Fibroblast of skin of left biceps (primary cell): ENCODE data around the gene LTB.

Experiments used
- DNase-seq, 2 experiments: peaks; one replicate each; pipeline ENCODE4 v3.0.0-alpha.2; 2013; ENCODE audit warnings: low read depth in 2 of 2

Gene LTB, protein sequence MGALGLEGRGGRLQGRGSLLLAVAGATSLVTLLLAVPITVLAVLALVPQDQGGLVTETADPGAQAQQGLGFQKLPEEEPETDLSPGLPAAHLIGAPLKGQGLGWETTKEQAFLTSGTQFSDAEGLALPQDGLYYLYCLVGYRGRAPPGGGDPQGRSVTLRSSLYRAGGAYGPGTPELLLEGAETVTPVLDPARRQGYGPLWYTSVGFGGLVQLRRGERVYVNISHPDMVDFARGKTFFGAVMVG

GRCh38 chr6:31582230-31582643 is at the start of gene LTB:
Gene LTB (minus strand): TSS chr6:31582424. CDS start chr6:31582417, 7 bp downstream.
- no peak for DNase-seq

DNA sequence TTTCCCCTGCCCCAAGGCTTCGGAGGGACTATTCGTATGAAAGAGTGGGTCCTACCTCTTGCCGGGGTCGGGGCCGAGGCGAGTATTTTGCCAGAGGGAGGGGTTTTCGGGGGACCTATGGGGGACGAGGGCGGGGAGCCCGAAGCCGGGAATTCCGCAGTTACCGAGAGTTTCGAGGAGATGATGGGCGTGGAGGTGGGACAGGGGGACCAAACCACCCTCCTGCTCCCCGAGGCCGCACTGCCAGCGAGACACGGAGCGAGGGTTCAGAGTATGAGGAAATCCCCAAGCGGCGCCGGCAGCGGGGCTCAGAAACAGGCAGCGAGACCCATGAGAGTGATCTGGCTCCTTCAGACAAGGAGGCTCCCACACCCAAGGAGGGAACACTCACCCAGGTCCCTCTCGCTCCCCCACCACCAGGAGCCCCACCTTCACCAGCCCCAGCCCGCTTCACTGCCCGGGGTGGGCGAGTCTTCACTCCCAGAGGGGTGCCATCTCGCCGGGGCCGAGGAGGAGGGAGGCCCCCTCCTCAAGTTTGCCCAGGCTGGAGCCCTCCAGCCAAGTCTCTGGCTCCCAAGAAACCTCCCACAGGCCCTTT is 49.6 kb upstream of the LTB start:
- DNase-seq: no peak

GRCh38 chr6:31631209-31631608 is 49.0 kb upstream of the LTB start:
- no peak for DNase-seq

GRCh38 chr6:31630177-31630934 is 48.1 kb upstream of the LTB start:
- DNase-seq: no peak

DNA sequence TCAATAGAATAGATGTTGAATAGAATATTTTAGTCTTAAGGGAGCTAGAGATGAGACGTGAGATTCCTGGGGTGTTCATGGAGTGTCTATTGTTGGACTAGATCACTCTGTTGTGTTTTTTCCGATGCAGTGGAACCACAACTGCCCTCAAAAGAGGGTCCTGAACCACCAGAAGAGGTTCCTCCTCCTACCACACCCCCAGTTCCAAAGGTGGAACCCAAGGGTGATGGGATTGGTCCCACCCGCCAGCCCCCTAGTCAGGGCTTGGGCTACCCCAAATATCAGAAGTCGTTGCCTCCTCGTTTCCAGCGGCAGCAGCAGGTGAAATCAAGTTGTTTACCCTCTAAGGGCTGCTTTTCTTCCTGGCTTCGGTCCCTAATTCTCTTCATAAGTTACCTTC is 46.8 kb upstream of the LTB start:
- no peak for DNase-seq

DNA sequence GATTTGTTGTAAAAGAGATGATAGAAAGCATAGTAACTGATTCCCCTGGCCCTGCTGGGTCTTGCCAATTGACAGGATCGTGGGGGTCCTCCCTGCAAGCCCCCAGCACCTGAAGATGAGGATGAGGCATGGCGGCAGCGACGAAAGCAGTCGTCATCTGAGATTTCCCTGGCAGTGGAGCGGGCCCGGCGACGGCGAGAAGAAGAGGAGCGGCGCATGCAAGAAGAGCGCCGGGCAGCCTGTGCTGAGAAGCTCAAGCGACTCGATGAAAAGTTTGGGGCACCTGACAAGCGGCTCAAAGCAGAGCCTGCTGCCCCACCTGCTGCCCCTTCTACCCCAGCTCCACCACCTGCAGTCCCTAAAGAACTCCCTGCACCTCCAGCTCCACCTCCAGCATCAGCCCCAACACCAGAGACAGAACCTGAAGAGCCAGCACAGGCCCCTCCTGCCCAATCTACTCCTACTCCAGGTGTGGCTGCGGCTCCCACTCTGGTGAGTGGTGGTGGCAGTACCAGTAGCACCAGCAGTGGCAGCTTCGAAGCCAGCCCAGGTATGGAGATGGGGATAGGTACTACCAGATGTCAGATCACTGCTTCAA is 45.6 kb upstream of the LTB start:
- no peak for DNase-seq

DNA sequence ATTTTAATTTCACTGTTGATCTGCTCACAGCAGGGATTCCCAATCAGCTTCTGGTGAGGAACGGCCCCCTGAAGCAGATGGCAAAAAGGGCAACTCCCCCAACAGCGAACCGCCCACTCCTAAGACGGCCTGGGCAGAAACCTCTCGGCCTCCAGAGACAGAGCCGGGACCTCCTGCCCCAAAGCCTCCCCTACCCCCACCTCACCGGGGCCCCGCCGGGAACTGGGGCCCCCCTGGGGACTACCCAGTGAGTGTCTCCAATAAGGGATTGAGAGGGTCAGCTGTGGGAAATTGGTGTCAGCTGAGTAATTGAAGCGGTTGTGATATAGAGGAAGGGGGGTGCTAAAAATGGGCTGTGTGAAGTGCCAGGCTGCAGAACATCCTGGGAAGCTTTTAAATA is 44.7 kb upstream of the LTB start:
- DNase-seq: no peak

- DNase-seq: no peak
Measured at GRCh38 chr6:31624070-31624469, 41.8 kb upstream of the LTB start.

DNA sequence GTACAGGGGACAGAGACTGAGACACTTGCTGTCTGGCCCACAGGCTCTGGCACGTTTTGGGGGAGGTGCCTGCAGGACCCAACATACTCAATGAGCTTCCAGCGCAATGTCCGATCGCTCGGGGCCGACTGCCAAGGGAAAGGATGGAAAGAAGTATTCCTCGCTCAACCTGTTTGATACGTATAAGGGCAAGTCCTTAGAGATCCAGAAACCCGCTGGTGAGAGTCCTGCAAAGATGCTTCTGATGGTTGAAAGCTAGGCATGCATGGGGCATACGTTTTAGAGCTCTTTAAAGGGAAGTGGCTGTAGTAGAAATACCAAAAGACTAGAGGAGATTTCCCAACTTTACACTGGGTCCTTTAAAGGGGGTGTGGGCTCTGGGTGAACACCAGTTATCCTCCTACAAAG is 40.5 kb upstream of the LTB start:
- DNase-seq: no peak

DNA sequence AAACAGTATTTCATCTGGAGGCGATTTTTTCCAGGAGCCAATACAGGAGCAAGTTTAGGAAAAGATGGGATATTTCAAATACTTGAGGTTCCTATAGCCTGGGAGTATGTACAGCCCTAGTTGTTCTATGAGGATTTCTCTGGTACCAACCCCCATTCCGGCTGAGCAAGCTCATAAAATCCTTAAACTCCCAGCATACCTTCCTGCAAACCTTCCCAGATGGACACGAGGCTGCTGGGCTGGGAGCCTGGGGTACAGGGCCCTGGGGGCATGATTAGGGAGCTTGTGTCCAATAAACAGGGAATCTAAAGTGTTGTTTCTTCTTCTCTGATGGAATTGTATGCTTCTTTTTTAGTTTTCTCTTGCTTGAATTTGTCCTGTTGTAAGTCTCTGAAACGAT is 39.8 kb upstream of the LTB start:
- no peak for DNase-seq

- no peak for DNase-seq
Measured at GRCh38 chr6:31621320-31621939, 39.2 kb upstream of the LTB start.

- peak; percentile 28 to 99 for DNase-seq
Measured at GRCh38 chr6:31620586-31621319, 38.5 kb upstream of the LTB start, which contains the start of gene PRRC2A. Gene PRRC2A (plus strand): TSS chr6:31620715. CDS start chr6:31622790, 2,075 bp downstream.

GRCh38 chr6:31619805-31620585 is 37.8 kb upstream of the LTB start:
- peak; percentile 93 to 99 for DNase-seq

GRCh38 chr6:31617010-31617409 is 34.8 kb upstream of the LTB start:
- DNase-seq: no peak

DNA sequence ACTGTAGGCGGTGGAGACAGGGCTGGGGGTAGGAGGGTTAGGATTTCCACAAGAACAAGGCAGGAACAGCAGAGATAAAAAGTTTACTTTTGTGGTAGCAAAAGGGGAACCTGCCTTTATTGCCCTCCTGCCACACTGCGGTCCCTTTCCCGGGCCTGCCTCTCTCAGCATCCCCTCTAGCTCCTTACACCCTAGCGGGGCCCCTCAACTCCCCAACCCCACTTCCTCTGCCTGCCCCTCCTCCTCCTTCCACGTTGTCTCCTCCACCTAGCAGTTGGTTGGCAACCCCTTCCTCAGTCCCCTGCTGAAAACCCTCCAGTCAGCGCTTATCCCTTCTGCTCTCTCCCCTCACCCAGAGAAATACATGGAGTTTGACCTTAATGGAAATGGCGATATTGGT is 33.5 kb upstream of the LTB start:
- DNase-seq: no peak

- no peak for DNase-seq
Measured at GRCh38 chr6:31614684-31615578, 32.7 kb upstream of the LTB start, which contains the start of gene AIF1. Gene AIF1 (plus strand): TSS chr6:31615234. CDS start chr6:31615330, 96 bp downstream.

- no peak for DNase-seq
Measured at GRCh38 chr6:31614075-31614619, 31.9 kb upstream of the LTB start.

DNA sequence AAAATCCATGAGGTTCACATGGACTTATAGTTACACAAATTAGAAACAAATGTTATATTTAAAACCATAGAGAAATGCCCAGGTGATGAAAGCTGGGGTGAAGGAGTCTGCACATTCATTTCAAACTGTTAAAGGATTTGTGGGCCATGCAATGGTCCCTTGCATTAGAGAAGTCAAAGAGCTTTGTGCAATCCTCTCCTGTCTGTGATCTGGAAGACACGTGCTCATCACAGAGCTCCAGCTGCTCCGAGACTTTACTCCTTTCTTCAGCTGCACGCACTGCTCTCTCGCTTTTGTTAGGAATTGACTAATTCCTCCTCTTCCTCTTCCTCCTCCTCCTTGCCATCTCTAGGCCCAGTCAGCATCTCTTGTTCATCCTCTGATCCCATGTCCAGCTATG is 28.7 kb upstream of the LTB start:
- DNase-seq: peak; percentile 27 to 39
